NB4 (cell line): ENCODE measurements around the gene LAMTOR2.

ENCODE experiments used
- DNase-seq: peaks from one replicate; pipeline ENCODE4 v3.0.0; 2010; ENCODE audit warnings: low read depth
- H3K4me3 ChIP-seq: one replicate; pipeline ENCODE4 v1.5.1; 2011; ENCODE audit warnings: mild to moderate bottlenecking, low read depth, low read length, moderate library complexity
- CTCF ChIP-seq: IDR thresholded peaks from one replicate; pipeline ENCODE4 v1.5.1; 2012; ENCODE audit warnings: low read depth, low read length
- MAX ChIP-seq: IDR thresholded peaks from 2 replicates; pipeline ENCODE4 v1.6.1; 2011; ENCODE audit warnings: low read depth, low read length
- MYC ChIP-seq: IDR thresholded peaks from 2 replicates; pipeline ENCODE4 v1.6.1; 2011; ENCODE audit warnings: low read depth, low read length
- POLR2A ChIP-seq: IDR thresholded peaks from 2 replicates; pipeline ENCODE4 v1.6.1; 2011; ENCODE audit warnings: mild to moderate bottlenecking; ENCODE audit not compliant: insufficient read length; ENCODE audit errors: extremely low read depth

The LAMTOR2 gene

GRCh38 chr1:156014829-156015228, 39.8 kb upstream of the LAMTOR2 start:
- no peak for DNase-seq
- TF ChIP-seq MYC (no peak), MAX (no peak), CTCF (no peak), POLR2A (no peak)

GRCh38 chr1:156019946-156020292, 34.7 kb upstream of the LAMTOR2 start:
- H3K4me3 ChIP-seq: peak overlapping the region; percentile 75
- no peak for TF ChIP-seq POLR2A
- no peak for TF ChIP-seq MYC
- TF ChIP-seq MAX: no peak
- TF ChIP-seq CTCF: no peak
- no peak for DNase-seq

More at GRCh38 chr1:156014829-156015228, 39.8 kb upstream of the LAMTOR2 start:
- H3K4me3 ChIP-seq: no peak overlapping the region

- peak within 1 kb of the TSS; percentile 75 for H3K4me3 ChIP-seq
- DNase-seq: peak; percentile 93
- TF ChIP-seq CTCF (no peak), POLR2A (peak; percentile 75), MAX (peak; percentile 66; the same call in 1 of the 2 replicates), MYC (peak; percentile 69; the same call in 1 of the 2 replicates)
These were observed 34.1 kb upstream of the LAMTOR2 start, which contains the start of gene SSR2 for GRCh38 chr1:156020293-156021092. Gene SSR2, minus strand, starts transcription at chr1:156020951. Its CDS starts 784 bp downstream, at chr1:156020167.

- TF ChIP-seq MYC (no peak), MAX (no peak), POLR2A (no peak), CTCF (no peak)
- no peak for DNase-seq
- peak overlapping the region; percentile 75 for H3K4me3 ChIP-seq
These were observed 33.5 kb upstream of the LAMTOR2 start for GRCh38 chr1:156021093-156021428.

GRCh38 chr1:156021954-156022353, 32.6 kb upstream of the LAMTOR2 start:
- no peak for DNase-seq
- TF ChIP-seq MAX: no peak
- no peak for TF ChIP-seq MYC
- no peak for TF ChIP-seq CTCF
- no peak for TF ChIP-seq POLR2A
- H3K4me3 ChIP-seq: no peak overlapping the region

- DNase-seq: no peak
- H3K4me3 ChIP-seq: no peak overlapping the region
- TF ChIP-seq MAX: no peak
- no peak for TF ChIP-seq POLR2A
- TF ChIP-seq CTCF: no peak
- TF ChIP-seq MYC: no peak
These were observed 29.8 kb upstream of the LAMTOR2 start for GRCh38 chr1:156024801-156025200.
